HEK293 (cell line): ENCODE data around the gene NAV2.

ENCODE experiments used
- CTCF ChIA-PET: fragments of 350-600 bp; formaldehyde crosslinking; extraction: SDS; loops from one replicate; lab custom pipeline; 2021; ENCODE audit warnings: antibody characterized with exemption; lab: Yijun Ruan, JAX
- POLR2A ChIA-PET: fragments of 300-600 bp; formaldehyde crosslinking; extraction: SDS; loops from one replicate; lab custom pipeline; 2020; ENCODE audit warnings: antibody characterized with exemption, inconsistent platforms; lab: Yijun Ruan, JAX
- H3K27ac ChIP-seq: fragments of 200-500 bp; sonication (Bioruptor generic); 2 replicates; pipeline ENCODE4 v1.5.1; 2014; ENCODE audit warnings: low read depth, low read length, control low read depth, inconsistent platforms; ENCODE audit errors: extremely low read depth
- H3K36me3 ChIP-seq, 2 experiments: fragments of 200-500 bp in 1 of 2; sonication (Bioruptor generic) in 1 of 2; 1 replicate in 1 of 2; 2 replicates in 1 of 2; pipeline ENCODE4 v1.5.1; 2014 to 2017; ENCODE audit warnings: inconsistent platforms in 2 of 2, low read length in 2 of 2; ENCODE audit not compliant: control insufficient read depth in 2 of 2, insufficient read depth in 1 of 2
- H3K4me1 ChIP-seq: fragments of 200-500 bp; sonication (Bioruptor generic); 2 replicates; pipeline ENCODE4 v1.5.1; 2014; ENCODE audit warnings: mild to moderate bottlenecking, low read length, inconsistent platforms; ENCODE audit not compliant: control insufficient read depth, insufficient read depth
- H3K4me3 ChIP-seq: 2 replicates; pipeline ENCODE4 v1.5.1; 2011; ENCODE audit warnings: low read depth, mild to moderate bottlenecking, control low read depth, low read length, moderate library complexity
- H3K9me3 ChIP-seq: fragments of 200-500 bp; sonication (Bioruptor generic); 2 replicates; pipeline ENCODE4 v1.5.1; 2014; ENCODE audit warnings: low read depth, low read length, inconsistent platforms; ENCODE audit not compliant: control insufficient read depth, insufficient read depth
- BCL11B ChIP-seq: fragments of 450-650 bp; formaldehyde crosslinking; IDR thresholded peaks from 2 replicates; pipeline ENCODE4 v1.5.1; 2016; ENCODE audit warnings: low read depth, missing biosample characterization, missing genetic modification characterization
- FEZF1 ChIP-seq: fragments of 450-650 bp; formaldehyde crosslinking; IDR thresholded peaks from 2 replicates; pipeline ENCODE4 v1.5.1; 2016; ENCODE audit warnings: missing biosample characterization, missing genetic modification characterization
- GLIS1 ChIP-seq: fragments of 450-650 bp; formaldehyde crosslinking; IDR thresholded peaks from 2 replicates; pipeline ENCODE4 v1.5.1; 2016; ENCODE audit warnings: missing biosample characterization, missing genetic modification characterization
- HOXA7 ChIP-seq: sonication (generic); formaldehyde crosslinking; IDR thresholded peaks from 2 replicates; pipeline ENCODE4 v1.8.1; 2022; ENCODE audit warnings: missing genetic modification reagents, borderline replicate concordance
- HOXC10 ChIP-seq: sonication (generic); formaldehyde crosslinking; IDR thresholded peaks from 2 replicates; pipeline ENCODE4 v1.8.1; 2023; ENCODE audit warnings: mild to moderate bottlenecking, missing genetic modification reagents
- REPIN1 ChIP-seq: fragments of 450-650 bp; formaldehyde crosslinking; IDR thresholded peaks from 2 replicates; pipeline ENCODE4 v1.5.1; 2017; ENCODE audit warnings: missing biosample characterization, missing genetic modification characterization, low read depth
- SP7 ChIP-seq: fragments of 450-650 bp; formaldehyde crosslinking; IDR thresholded peaks from 2 replicates; pipeline ENCODE4 v1.5.1; 2016; ENCODE audit warnings: missing biosample characterization, missing genetic modification characterization
- ZBTB7A ChIP-seq: fragments of 450-650 bp; formaldehyde crosslinking; IDR thresholded peaks from 2 replicates; pipeline ENCODE4 v1.5.1; 2016; ENCODE audit warnings: low read depth, missing biosample characterization, missing genetic modification characterization
- ZNF138 ChIP-seq: fragments of 450-650 bp; formaldehyde crosslinking; IDR thresholded peaks from 2 replicates; pipeline ENCODE4 v1.5.1; 2016; ENCODE audit warnings: missing biosample characterization, missing genetic modification characterization, borderline replicate concordance
- ZNF157 ChIP-seq: fragments of 450-650 bp; formaldehyde crosslinking; IDR thresholded peaks from 2 replicates; pipeline ENCODE4 v1.5.1; 2016; ENCODE audit warnings: missing biosample characterization, missing genetic modification characterization
- ZNF366 ChIP-seq: fragments of 450-650 bp; formaldehyde crosslinking; conservative IDR thresholded peaks from 2 replicates; pipeline ENCODE4 v1.5.1; 2016; ENCODE audit warnings: missing biosample characterization, missing genetic modification characterization
- ZNF560 ChIP-seq: fragments of 450-650 bp; formaldehyde crosslinking; IDR thresholded peaks from 2 replicates; pipeline ENCODE4 v1.5.1; 2017; ENCODE audit warnings: missing biosample characterization, missing genetic modification characterization, borderline replicate concordance
- ZNF670 ChIP-seq: fragments of 450-650 bp; formaldehyde crosslinking; IDR thresholded peaks from 2 replicates; pipeline ENCODE4 v1.5.1; 2016; ENCODE audit warnings: missing biosample characterization, missing genetic modification characterization, low read depth
- ZNF747 ChIP-seq: fragments of 450-650 bp; formaldehyde crosslinking; IDR thresholded peaks from 2 replicates; pipeline ENCODE4 v1.5.1; 2016; ENCODE audit warnings: missing biosample characterization, missing genetic modification characterization
- ZNF76 ChIP-seq: fragments of 450-650 bp; formaldehyde crosslinking; IDR thresholded peaks from 2 replicates; pipeline ENCODE4; 2016; ENCODE audit warnings: low read depth, missing biosample characterization, missing genetic modification characterization, borderline replicate concordance
- ZNF785 ChIP-seq: fragments of 450-650 bp; formaldehyde crosslinking; IDR thresholded peaks from 2 replicates; pipeline ENCODE4 v1.5.1; 2016; ENCODE audit warnings: missing biosample characterization, missing genetic modification characterization
- TF ChIP-seq, protein P1 (sequence below): IDR thresholded peaks from 2 replicates; pipeline ENCODE4 v1.6.1; 2011; ENCODE audit warnings: mild to moderate bottlenecking, low read depth, low read length, borderline replicate concordance
- TF ChIP-seq, protein P2 (sequence below): fragments of 450-650 bp; formaldehyde crosslinking; IDR thresholded peaks from 2 replicates; pipeline ENCODE4 v1.5.1; 2016; ENCODE audit warnings: missing biosample characterization, missing genetic modification characterization
- TF ChIP-seq, protein P3 (sequence below): fragments of 450-650 bp; formaldehyde crosslinking; IDR thresholded peaks from 2 replicates; pipeline ENCODE4 v1.5.1; 2017; ENCODE audit warnings: missing biosample characterization, missing genetic modification characterization
- TF ChIP-seq, protein P4 (sequence below): fragments of 450-650 bp; formaldehyde crosslinking; IDR thresholded peaks from 2 replicates; pipeline ENCODE4 v1.5.1; 2016; ENCODE audit warnings: missing biosample characterization, missing genetic modification characterization
- TF ChIP-seq, protein P5 (sequence below): fragments of 450-650 bp; formaldehyde crosslinking; optimal IDR thresholded peaks from 2 replicates; pipeline ENCODE3; 2016; ENCODE audit warnings: missing biosample characterization, mild to moderate bottlenecking, missing genetic modification characterization
- TF ChIP-seq, protein P6 (sequence below): fragments of 450-650 bp; IDR thresholded peaks from 2 replicates; pipeline ENCODE4 v1.5.1; 2018; ENCODE audit warnings: missing biosample characterization, missing genetic modification characterization

The NAV2 gene

DNA sequence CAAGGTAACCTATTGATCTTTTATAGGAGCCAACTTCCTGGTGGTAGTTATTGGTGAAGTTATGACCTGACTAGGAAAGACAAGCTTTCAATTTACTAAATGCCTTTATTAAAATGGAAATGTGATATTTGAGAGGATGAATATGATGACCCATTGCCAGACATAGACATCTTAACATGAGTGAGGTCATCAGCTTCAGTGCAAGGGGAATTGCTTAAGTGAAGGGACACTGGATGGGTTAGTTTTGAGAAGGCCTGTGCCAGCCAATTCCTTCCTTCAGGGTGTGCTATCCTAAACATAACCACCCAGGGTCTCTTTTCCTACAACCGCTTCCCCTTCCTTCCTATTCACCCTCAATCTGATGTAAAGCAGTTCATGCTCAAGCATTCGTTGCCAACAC, 21.5 kb downstream of the NAV2 start:
- ChIA-PET CTCF (interaction anchor here (0.5 to 3.2 kb wide), 2 partner anchors 171 to 198 kb away, joined by 4 to 17 read pairs; no protein-coding TSS in a partner anchor), POLR2A (no interaction called here)
- H3K27ac ChIP-seq = no peak overlapping the region
- no peaks in the 10 kb centered on the region for H3K9me3 ChIP-seq
- H3K4me1 ChIP-seq = no peaks in the 10 kb centered on the region
- H3K4me3 ChIP-seq = no peak overlapping the region
- H3K36me3 ChIP-seq = no peaks in the 10 kb centered on the region
- TF ChIP-seq ZNF785 = no peak
- TF ChIP-seq, protein P1, sequence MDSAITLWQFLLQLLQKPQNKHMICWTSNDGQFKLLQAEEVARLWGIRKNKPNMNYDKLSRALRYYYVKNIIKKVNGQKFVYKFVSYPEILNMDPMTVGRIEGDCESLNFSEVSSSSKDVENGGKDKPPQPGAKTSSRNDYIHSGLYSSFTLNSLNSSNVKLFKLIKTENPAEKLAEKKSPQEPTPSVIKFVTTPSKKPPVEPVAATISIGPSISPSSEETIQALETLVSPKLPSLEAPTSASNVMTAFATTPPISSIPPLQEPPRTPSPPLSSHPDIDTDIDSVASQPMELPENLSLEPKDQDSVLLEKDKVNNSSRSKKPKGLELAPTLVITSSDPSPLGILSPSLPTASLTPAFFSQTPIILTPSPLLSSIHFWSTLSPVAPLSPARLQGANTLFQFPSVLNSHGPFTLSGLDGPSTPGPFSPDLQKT = no peak
- TF ChIP-seq, protein P2, sequence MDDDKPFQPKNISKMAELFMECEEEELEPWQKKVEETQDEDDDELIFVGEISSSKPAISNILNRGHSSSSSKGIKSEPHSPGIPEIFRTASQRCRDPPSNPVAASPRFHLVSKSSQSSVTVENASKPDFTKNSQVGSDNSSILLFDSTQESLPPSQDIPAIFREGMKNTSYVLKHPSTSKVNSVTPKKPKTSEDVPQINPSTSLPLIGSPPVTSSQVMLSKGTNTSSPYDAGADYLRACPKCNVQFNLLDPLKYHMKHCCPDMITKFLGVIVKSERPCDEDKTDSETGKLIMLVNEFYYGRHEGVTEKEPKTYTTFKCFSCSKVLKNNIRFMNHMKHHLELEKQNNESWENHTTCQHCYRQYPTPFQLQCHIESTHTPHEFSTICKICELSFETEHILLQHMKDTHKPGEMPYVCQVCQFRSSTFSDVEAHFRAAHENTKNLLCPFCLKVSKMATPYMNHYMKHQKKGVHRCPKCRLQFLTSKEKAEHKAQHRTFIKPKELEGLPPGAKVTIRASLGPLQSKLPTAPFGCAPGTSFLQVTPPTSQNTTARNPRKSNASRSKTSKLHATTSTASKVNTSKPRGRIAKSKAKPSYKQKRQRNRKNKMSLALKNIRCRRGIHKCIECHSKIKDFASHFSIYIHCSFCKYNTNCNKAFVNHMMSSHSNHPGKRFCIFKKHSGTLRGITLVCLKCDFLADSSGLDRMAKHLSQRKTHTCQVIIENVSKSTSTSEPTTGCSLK (tag by site-specific recombination) = no peak
- no peak for TF ChIP-seq ZNF747
- TF ChIP-seq FEZF1 = no peak
- no peak for TF ChIP-seq ZNF560
- no peak for TF ChIP-seq HOXA7 (CRISPR knock-in tag)
- TF ChIP-seq REPIN1 (tag by site-specific recombination) = no peak
- TF ChIP-seq, protein P3, sequence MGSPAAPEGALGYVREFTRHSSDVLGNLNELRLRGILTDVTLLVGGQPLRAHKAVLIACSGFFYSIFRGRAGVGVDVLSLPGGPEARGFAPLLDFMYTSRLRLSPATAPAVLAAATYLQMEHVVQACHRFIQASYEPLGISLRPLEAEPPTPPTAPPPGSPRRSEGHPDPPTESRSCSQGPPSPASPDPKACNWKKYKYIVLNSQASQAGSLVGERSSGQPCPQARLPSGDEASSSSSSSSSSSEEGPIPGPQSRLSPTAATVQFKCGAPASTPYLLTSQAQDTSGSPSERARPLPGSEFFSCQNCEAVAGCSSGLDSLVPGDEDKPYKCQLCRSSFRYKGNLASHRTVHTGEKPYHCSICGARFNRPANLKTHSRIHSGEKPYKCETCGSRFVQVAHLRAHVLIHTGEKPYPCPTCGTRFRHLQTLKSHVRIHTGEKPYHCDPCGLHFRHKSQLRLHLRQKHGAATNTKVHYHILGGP (tag by site-specific recombination) = no peak
- no peak for TF ChIP-seq ZNF76
- no peak for TF ChIP-seq ZNF670 (tag by site-specific recombination)
- no peak for TF ChIP-seq ZNF157 (tag by site-specific recombination)
- no peak for TF ChIP-seq GLIS1 (tag by site-specific recombination)

DNA sequence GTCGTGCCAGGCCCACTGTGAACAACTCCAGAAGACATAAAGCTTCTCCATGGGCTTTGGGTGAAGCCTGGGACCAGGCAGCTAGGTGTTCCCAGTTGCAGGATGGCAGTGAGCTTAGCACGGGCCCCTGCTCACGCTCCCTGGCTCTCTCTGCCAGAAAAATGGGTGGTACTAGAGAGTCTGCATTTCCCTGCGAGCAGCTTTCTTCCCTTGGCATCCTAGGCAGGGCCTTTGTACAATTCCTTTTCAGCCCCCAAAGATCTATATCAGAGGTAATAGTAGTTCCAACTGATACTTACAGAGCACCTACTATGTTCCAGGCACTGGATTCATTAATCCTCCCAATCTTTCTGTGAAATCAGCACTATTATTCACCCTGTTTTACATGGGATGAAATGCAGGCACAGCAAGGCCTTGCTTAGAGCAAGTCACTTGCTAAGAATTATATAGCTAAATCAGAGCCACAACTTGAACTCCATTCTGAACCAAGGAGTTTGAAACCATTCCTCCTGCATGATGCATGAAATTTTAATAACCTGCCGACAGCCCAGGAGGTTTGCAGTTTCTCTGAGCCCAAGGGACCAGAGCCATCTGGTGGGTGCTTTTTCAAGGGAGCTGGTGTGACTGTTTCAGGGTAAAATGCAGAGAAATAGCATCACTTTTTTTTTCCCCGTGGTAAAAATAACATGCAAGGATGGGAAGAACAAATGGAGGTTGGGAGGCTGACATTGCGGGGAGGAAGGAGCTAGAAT, 22.7 kb downstream of the NAV2 start:
- H3K9me3 ChIP-seq = no peaks in the 10 kb centered on the region
- POLR2A ChIA-PET = no interaction called here
- CTCF ChIA-PET = interaction anchor here (0.9 to 3.2 kb wide), 6 partner anchors 15 to 180 kb away, joined by 3 to 17 read pairs (median 5); no protein-coding TSS in a partner anchor
- no peaks in the 10 kb centered on the region for H3K36me3 ChIP-seq
- no peak overlapping the region for H3K27ac ChIP-seq
- TF ChIP-seq SP7 (tag by site-specific recombination) = no peak
- no peak for TF ChIP-seq ZNF366 (tag by site-specific recombination)
- no peak for TF ChIP-seq BCL11B
- no peak for TF ChIP-seq ZNF138
- no peak for TF ChIP-seq ZBTB7A (tag by site-specific recombination)
- TF ChIP-seq, protein P4, sequence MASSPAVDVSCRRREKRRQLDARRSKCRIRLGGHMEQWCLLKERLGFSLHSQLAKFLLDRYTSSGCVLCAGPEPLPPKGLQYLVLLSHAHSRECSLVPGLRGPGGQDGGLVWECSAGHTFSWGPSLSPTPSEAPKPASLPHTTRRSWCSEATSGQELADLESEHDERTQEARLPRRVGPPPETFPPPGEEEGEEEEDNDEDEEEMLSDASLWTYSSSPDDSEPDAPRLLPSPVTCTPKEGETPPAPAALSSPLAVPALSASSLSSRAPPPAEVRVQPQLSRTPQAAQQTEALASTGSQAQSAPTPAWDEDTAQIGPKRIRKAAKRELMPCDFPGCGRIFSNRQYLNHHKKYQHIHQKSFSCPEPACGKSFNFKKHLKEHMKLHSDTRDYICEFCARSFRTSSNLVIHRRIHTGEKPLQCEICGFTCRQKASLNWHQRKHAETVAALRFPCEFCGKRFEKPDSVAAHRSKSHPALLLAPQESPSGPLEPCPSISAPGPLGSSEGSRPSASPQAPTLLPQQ = no peak
- TF ChIP-seq, protein P5, sequence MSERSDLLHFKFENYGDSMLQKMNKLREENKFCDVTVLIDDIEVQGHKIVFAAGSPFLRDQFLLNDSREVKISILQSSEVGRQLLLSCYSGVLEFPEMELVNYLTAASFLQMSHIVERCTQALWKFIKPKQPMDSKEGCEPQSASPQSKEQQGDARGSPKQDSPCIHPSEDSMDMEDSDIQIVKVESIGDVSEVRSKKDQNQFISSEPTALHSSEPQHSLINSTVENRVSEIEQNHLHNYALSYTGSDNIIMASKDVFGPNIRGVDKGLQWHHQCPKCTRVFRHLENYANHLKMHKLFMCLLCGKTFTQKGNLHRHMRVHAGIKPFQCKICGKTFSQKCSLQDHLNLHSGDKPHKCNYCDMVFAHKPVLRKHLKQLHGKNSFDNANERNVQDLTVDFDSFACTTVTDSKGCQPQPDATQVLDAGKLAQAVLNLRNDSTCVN (tag by site-specific recombination) = no peak
- TF ChIP-seq, protein P2 (tag by site-specific recombination) = no peak
- TF ChIP-seq HOXC10 = no peak
- TF ChIP-seq, protein P6, sequence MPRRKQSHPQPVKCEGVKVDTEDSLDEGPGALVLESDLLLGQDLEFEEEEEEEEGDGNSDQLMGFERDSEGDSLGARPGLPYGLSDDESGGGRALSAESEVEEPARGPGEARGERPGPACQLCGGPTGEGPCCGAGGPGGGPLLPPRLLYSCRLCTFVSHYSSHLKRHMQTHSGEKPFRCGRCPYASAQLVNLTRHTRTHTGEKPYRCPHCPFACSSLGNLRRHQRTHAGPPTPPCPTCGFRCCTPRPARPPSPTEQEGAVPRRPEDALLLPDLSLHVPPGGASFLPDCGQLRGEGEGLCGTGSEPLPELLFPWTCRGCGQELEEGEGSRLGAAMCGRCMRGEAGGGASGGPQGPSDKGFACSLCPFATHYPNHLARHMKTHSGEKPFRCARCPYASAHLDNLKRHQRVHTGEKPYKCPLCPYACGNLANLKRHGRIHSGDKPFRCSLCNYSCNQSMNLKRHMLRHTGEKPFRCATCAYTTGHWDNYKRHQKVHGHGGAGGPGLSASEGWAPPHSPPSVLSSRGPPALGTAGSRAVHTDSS = no peak
- H3K4me1 ChIP-seq = no peaks in the 10 kb centered on the region
- H3K4me3 ChIP-seq = no peak overlapping the region
